H9 (cell line): ENCODE data around the gene DYDC1. TPM values are rescaled to one million over a fixed set of nuclear protein-coding genes. Genes with fewer than 3 reads are reported as not detected.
A peak's percentile ranks its signal among the peaks of the same experiment; 100 is the strongest.

ENCODE experiments used
- DNase-seq: peaks from one replicate; pipeline ENCODE4 v3.0.0-alpha.2; 2017
- H2AFZ ChIP-seq: one replicate; pipeline ENCODE4 v1.6.1; 2013; ENCODE audit warnings: mild to moderate bottlenecking, low read length, control low read depth, moderate library complexity
- H2AK5ac ChIP-seq: 2 replicates; pipeline ENCODE4 v1.6.1; 2013; ENCODE audit warnings: low read length, control low read depth, mixed read lengths; ENCODE audit not compliant: insufficient read length
- H2BK120ac ChIP-seq: one replicate; pipeline ENCODE4 v1.6.1; 2013; ENCODE audit warnings: low read depth, mild to moderate bottlenecking, low read length, control low read depth, inconsistent platforms; ENCODE audit not compliant: poor library complexity, severe bottlenecking
- H2BK12ac ChIP-seq: 2 replicates; pipeline ENCODE4 v1.6.1; 2013; ENCODE audit warnings: low read length, control low read depth, mixed read lengths, low read depth; ENCODE audit not compliant: insufficient read length
- H2BK15ac ChIP-seq: 2 replicates; pipeline ENCODE4 v1.6.1; 2013; ENCODE audit warnings: low read depth, low read length, control low read depth
- H2BK20ac ChIP-seq: one replicate; pipeline ENCODE4 v1.6.1; 2013; ENCODE audit warnings: low read depth, mild to moderate bottlenecking, low read length, control low read depth, inconsistent platforms; ENCODE audit not compliant: poor library complexity, severe bottlenecking
- H2BK5ac ChIP-seq: 2 replicates; pipeline ENCODE4 v1.6.1; 2013; ENCODE audit warnings: low read length, control low read depth, mixed read lengths; ENCODE audit not compliant: insufficient read length
- H3K14ac ChIP-seq: 2 replicates; pipeline ENCODE4 v1.6.1; 2013; ENCODE audit warnings: low read length, control low read depth; ENCODE audit not compliant: insufficient read depth
- H3K18ac ChIP-seq: 2 replicates; pipeline ENCODE4 v1.6.1; 2013; ENCODE audit warnings: low read depth, mild to moderate bottlenecking, mixed read lengths, low read length, control low read depth; ENCODE audit not compliant: insufficient read length
- H3K23ac ChIP-seq: 2 replicates; pipeline ENCODE4 v1.6.1; 2013; ENCODE audit warnings: low read length, control low read depth, mixed read lengths, low read depth; ENCODE audit not compliant: insufficient read length
- H3K23me2 ChIP-seq: 2 replicates; pipeline ENCODE4 v1.6.1; 2013; ENCODE audit warnings: low read depth, mild to moderate bottlenecking, mixed read lengths, low read length, control low read depth; ENCODE audit not compliant: insufficient read length, poor library complexity, severe bottlenecking
- H3K27ac ChIP-seq: 2 replicates; pipeline ENCODE4 v1.5.1; 2013; ENCODE audit warnings: low read length, control low read depth, mixed read lengths, low read depth; ENCODE audit not compliant: insufficient read length
- H3K27me3 ChIP-seq: 2 replicates; pipeline ENCODE4 v1.6.1; 2013; ENCODE audit warnings: low read length, control low read depth, inconsistent platforms; ENCODE audit not compliant: insufficient read depth
- H3K4ac ChIP-seq: 2 replicates; pipeline ENCODE4 v1.6.1; 2013; ENCODE audit warnings: low read depth, mild to moderate bottlenecking, control low read depth, inconsistent platforms, low read length, moderate library complexity
- H3K4me1 ChIP-seq: 2 replicates; pipeline ENCODE4 v1.6.1; 2013; ENCODE audit warnings: low read length, control low read depth, inconsistent platforms; ENCODE audit not compliant: insufficient read depth
- H3K4me2 ChIP-seq: 2 replicates; pipeline ENCODE4 v1.6.1; 2013; ENCODE audit warnings: low read length, control low read depth, mixed read lengths; ENCODE audit not compliant: insufficient read length, insufficient read depth
- H3K56ac ChIP-seq: 2 replicates; pipeline ENCODE4 v1.6.1; 2013; ENCODE audit warnings: low read depth, mild to moderate bottlenecking, mixed read lengths, low read length, control low read depth; ENCODE audit not compliant: insufficient read length
- H3K79me1 ChIP-seq: 2 replicates; pipeline ENCODE4 v1.6.1; 2013; ENCODE audit warnings: low read depth, mild to moderate bottlenecking, moderate library complexity, low read length, control low read depth, inconsistent platforms; ENCODE audit not compliant: insufficient read depth, poor library complexity, severe bottlenecking
- H3K79me2 ChIP-seq: 2 replicates; pipeline ENCODE4 v1.6.1; 2013; ENCODE audit warnings: low read length, control low read depth, inconsistent platforms; ENCODE audit not compliant: insufficient read depth
- H3K9ac ChIP-seq: 2 replicates; pipeline ENCODE4 v1.6.1; 2013; ENCODE audit warnings: low read length, control low read depth, mixed read lengths; ENCODE audit not compliant: insufficient read length; ENCODE audit errors: extremely low read depth
- H3K9me3 ChIP-seq: one replicate; pipeline ENCODE4 v1.6.1; 2013; ENCODE audit warnings: low read depth, low read length, inconsistent platforms; ENCODE audit not compliant: control insufficient read depth
- H3T11ph ChIP-seq: one replicate; pipeline ENCODE4 v1.6.1; 2013; ENCODE audit warnings: mild to moderate bottlenecking, low read length, control low read depth, inconsistent platforms
- H4K20me1 ChIP-seq: one replicate; pipeline ENCODE4 v1.6.1; 2013; ENCODE audit not compliant: control insufficient read depth, insufficient read length, insufficient read depth
- H4K5ac ChIP-seq: 2 replicates; pipeline ENCODE4 v1.6.1; 2013; ENCODE audit warnings: low read depth, mild to moderate bottlenecking, mixed read lengths, low read length, control low read depth; ENCODE audit not compliant: insufficient read length
- H4K8ac ChIP-seq: replicated peaks from 2 replicates; pipeline ENCODE4 v1.6.1; 2013; ENCODE audit warnings: low read length, control low read depth, mixed read lengths, low read depth; ENCODE audit not compliant: insufficient read length
- H4K91ac ChIP-seq: 2 replicates; pipeline ENCODE4 v1.6.1; 2013; ENCODE audit warnings: low read depth, mild to moderate bottlenecking, moderate library complexity, mixed read lengths, low read length, control low read depth; ENCODE audit not compliant: insufficient read length
- H3K27ac Mint-ChIP-seq, 3 experiments: 2 replicates in 2 of 3; 3 replicates in 1 of 3; pipeline ENCODE4 v1.8.0; 2020 to 2021; ENCODE audit warnings: mixed read lengths in 3 of 3, mild to moderate bottlenecking in 1 of 3, moderate library complexity in 1 of 3
- H3K27me3 Mint-ChIP-seq: 2 replicates; pipeline ENCODE4 v1.8.0; 2021; ENCODE audit warnings: low read depth, mild to moderate bottlenecking, moderate library complexity, mixed read lengths
- H3K36me3 Mint-ChIP-seq, 3 experiments: 2 replicates in 2 of 3; 3 replicates in 1 of 3; pipeline ENCODE4 v1.8.0; 2020 to 2021; ENCODE audit warnings: low read depth in 3 of 3, mixed read lengths in 3 of 3; ENCODE audit not compliant: insufficient read depth in 1 of 3
- H3K4me1 Mint-ChIP-seq, 2 experiments: 2 replicates each; pipeline ENCODE4 v1.8.0; 2020; ENCODE audit warnings: mixed read lengths in 2 of 2
- H3K4me3 Mint-ChIP-seq, 2 experiments: 2 replicates in 1 of 2; 3 replicates in 1 of 2; pipeline ENCODE4 v1.8.0; 2020 to 2021; ENCODE audit warnings: mild to moderate bottlenecking in 2 of 2, mixed read lengths in 2 of 2, moderate library complexity in 1 of 2
- H3K9me3 Mint-ChIP-seq, 2 experiments: 2 replicates in 1 of 2; 3 replicates in 1 of 2; pipeline ENCODE4 v1.8.0; 2020; ENCODE audit warnings: mild to moderate bottlenecking in 2 of 2, mixed read lengths in 2 of 2, moderate library complexity in 1 of 2
- CTCF ChIP-seq: fragments of 200-600 bp; sonication (generic); conservative IDR thresholded peaks from 3 replicates; pipeline ENCODE4 v1.8.0; 2021; ENCODE audit warnings: antibody characterized with exemption, mild to moderate bottlenecking
- WGBS: extraction: QIAGEN DNeasy Blood & Tissue Kit; methylation state at CpG from one replicate; pipeline ENCODE4 v1.1.7; 2013; ENCODE audit warnings: missing lambda C conversion rate, low lambda C conversion rate, mixed read lengths; ENCODE audit not compliant: insufficient read length; ENCODE audit errors: extremely low coverage; 5-methylcytosine and 5-hydroxymethylcytosine counted together
- total RNA-seq: library from RNA; stranded (reverse); gene quantifications from 2 replicates; pipeline ENCODE4 v1.2.1, GENCODE V29; 2021

The DYDC1 gene
- total RNA-seq, 1 experiment from 2014 or later, result not detected

GRCh38 chr10:80382989-80383388 is 26.4 kb upstream of the DYDC1 start:
- no peak overlapping the region for H3K27ac ChIP-seq
- no CpG with 5 or more reads among the region's 4 CpGs for WGBS
- H3K56ac ChIP-seq, result no peak overlapping the region
- H4K91ac ChIP-seq, result no peak overlapping the region
- no peak overlapping the region for H3K4ac ChIP-seq
- no peak overlapping the region for H3K9ac ChIP-seq
- Mint-ChIP-seq H3K4me1 (peaks cover 4 to 6% of the 10 kb centered on the region in 2 experiments; a peak in 3 of 4 replicates), H3K27ac (no peak overlapping the region), H3K27me3 (no peaks in the 10 kb centered on the region; the same call in 1 of the 2 replicates), H3K36me3 (no peaks in the 10 kb centered on the region), H3K9me3 (no peaks in the 10 kb centered on the region), H3K4me3 (no peak overlapping the region)
- no peaks in the 10 kb centered on the region for H3K79me1 ChIP-seq
- no peak overlapping the region for H4K8ac ChIP-seq
- H2BK12ac ChIP-seq, result no peak overlapping the region
- H3K79me2 ChIP-seq, result no peaks in the 10 kb centered on the region
- no peak overlapping the region for H3K18ac ChIP-seq
- no peak overlapping the region for H2BK20ac ChIP-seq
- H3K4me1 ChIP-seq, result no peaks in the 10 kb centered on the region
- peak; percentile 80 for TF ChIP-seq CTCF
- H3K27me3 ChIP-seq, result no peaks in the 10 kb centered on the region
- H3K23ac ChIP-seq, result no peak overlapping the region
- H2BK5ac ChIP-seq, result no peak overlapping the region
- peak; percentile 50 for DNase-seq
- H3T11ph ChIP-seq, result no peak overlapping the region
- no peak overlapping the region for H2BK15ac ChIP-seq
- no peak overlapping the region for H4K5ac ChIP-seq
- no peak overlapping the region for H2BK120ac ChIP-seq
- H3K4me2 ChIP-seq, result no peak overlapping the region
- H3K9me3 ChIP-seq, result no peaks in the 10 kb centered on the region
- H4K20me1 ChIP-seq, result no peaks in the 10 kb centered on the region
- no peak overlapping the region for H2AFZ ChIP-seq
- no peaks in the 10 kb centered on the region for H3K23me2 ChIP-seq
- H2AK5ac ChIP-seq, result no peak overlapping the region
- no peak overlapping the region for H3K14ac ChIP-seq
